GM19395 (cell line): ENCODE measurements around the gene FJX1.

ENCODE experiments used
- ATAC-seq: cut with Tn5 transposase; IDR thresholded peaks from one replicate; pipeline ENCODE4 v1.9.1; 2021; ENCODE audit warnings: mild to moderate bottlenecking, moderate library complexity; ENCODE audit not compliant: unreplicated experiment

FJX1 gene

DNA sequence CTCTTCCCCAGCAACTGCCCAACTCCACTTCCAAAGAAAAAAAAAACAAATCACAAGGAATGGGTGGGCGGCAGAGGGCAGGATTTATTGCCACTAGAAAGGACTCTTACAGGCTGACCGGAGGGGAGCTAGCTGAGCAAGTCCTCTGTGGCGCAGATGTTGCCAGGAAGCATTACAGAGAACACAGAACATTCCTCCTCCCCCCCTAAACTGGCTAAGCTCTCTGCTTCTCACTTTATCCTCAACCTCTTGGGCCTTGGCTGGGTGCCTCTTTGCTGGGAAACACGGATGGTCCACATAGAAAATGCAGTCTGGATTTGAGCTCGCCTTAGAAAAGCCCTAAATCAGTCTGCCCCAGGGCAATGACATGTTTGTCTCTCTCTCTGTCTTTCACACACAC lies 12.6 kb upstream of the FJX1 start:
- no peak for ATAC-seq

DNA sequence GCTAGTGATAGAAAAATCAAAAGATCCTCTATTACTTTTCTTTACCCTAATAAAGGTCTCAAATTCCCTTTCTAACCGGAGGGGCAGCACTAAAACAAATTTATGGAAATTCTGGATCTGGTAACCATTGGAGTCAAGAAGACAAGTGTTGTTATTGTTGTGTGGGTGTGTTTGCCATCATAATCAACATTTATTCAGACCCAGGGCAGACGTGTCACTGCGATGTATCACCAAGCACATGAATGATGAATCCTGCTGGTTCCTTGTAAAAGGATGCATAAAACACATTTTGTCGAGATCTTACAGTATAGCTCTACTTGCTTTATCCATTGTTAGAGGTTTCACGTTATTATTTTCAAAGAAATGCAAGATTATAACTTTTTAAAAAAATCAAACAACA lies 12.1 kb upstream of the FJX1 start:
- no peak for ATAC-seq

DNA sequence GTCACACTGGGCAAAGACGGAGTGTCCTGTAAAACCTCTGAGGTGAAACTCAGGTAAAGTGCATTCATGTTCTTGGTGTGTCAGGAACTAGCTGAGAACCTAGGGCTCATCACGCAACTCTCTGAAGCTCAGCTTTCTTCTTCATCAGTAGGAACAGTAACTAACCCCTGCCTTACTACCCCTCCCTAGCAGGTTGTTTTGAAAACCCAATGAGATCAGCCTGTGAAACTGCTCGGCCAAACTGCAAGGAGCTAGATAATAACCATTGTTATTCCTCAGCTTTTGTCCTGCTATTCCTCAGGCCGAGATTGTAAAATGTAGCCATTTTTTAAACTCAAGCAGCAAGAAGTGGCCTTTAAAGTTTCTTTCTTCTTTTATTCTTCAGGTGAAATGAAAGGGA lies 9.8 kb upstream of the FJX1 start:
- ATAC-seq: no peak

DNA sequence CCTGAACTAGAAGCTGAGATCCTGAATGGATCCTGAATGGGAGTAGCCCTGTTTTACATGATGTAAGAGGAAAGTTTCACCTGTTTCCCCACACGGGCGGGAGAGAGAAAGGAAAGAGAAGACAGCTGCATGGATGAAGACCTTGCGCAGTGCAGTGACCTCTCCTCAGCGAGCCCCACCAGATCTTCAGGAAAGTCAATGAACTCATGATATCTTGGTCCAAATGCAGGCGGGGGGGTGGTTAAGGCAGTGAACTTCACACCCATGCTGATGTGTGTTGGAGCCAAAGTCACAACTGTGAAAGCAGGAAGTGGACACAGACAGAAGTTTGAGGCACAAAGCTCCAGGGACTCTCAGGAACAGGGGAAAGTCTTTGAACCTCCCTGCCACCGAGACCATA lies 8.6 kb upstream of the FJX1 start:
- ATAC-seq: no peak

DNA sequence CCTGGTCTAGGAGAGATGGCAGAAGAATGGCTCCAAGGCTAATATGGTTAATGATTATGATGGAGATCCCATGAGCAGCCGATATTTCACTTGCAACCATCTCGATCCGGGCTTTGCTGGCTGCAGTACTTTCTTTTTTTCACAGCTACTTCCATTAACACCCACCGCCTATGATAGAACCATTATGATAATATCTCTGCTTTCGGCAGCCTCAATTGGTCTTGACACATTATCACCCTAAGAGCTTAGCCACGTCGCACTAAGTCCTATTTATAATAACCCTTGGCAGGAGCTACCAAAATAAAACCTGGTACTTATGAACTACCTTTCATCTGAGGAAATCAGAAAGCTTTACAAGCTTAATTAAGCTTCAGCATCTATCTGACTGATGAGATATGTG lies 7.6 kb upstream of the FJX1 start:
- no peak for ATAC-seq

DNA sequence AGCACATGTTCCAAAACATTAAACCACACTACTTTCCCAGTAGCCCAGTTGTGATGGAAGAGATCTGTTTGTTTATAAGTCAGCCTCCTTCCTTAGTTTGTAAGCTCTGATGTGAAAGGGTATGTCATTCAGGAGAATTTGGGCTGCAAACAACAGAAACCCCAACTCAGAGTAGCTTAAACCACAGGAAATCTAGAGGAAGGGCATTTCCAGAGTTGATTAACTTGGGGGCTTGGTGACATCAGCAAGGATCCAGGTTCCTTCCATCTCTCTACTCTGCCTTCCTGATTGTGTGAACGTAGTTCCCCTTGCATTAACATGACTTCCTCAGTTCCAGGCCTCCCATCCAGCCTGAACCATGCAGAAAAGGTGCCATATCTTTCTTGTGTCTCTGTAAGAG lies 6.5 kb upstream of the FJX1 start:
- no peak for ATAC-seq

DNA sequence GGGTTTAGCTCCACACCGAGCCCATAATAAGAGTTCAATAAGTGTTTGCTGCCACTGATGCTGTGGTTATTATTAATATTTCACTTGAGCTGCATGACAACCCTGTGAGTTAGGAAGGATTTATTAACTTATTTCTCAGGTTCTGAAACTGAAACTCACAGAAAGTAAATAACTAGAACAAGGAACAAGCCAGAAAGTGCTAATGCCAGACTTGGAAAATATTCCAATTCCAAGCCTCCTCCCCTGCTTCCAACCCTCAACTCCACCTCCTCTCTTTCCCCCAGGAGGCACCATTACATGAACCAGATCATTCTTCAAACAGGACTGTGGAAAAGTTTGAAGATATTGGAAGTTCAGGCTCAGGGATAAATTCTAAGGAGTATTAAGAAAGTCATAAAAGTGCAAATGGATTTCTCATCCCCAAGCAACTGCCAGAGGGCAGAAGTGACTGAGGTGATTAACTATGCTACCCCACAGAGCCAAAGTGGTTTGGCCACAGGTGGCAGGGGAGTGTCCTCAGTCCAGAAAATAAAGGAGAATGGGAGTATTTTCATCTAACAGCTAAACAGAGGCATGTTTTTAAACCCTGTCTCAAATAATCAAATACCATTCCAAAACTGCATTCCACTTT lies 3.2 kb upstream of the FJX1 start:
- no peak for ATAC-seq

DNA sequence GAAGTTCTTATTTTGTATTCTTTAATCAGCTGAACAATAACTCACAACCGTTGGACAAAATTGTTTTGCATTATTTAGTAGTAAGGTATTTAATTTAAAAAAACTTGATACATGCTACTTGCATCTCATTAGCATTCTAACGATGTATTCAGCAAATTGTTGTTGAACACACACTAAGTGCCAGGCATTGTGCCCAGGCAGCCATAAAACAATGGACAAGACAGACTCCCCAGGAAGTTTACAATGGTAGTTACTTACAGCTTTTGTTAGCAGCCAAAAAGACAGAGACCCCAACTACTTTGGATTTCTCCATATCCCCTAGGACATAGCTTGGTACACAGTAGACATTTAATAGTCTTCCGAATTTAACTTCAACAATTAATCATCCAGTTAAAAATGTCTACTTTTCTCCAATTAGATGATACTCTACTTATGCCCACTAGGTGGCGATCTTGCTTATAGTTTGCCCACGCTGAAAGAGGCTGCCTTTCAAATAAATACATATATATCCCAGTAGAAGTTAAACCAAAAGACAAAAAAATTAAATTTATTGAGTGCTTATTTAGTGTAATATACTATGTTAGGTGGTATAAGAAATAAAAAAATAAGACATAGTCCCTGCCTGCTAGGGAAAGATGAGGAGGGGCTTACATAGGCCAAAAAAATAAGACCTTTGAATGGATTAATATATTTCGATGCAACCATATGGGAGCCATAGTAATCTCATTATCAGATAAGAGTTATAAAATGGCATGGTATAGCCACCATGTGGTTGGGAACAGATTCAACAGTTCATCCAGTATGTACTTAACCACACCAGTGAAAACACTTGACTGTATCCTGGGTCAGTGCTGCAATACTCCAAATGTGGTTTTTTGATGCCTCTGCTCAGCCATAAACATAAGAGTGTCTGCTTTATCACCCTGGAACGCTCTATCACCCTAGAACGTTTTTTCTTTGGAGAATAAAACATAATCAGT lies 2.0 kb upstream of the FJX1 start:
- no peak for ATAC-seq

DNA sequence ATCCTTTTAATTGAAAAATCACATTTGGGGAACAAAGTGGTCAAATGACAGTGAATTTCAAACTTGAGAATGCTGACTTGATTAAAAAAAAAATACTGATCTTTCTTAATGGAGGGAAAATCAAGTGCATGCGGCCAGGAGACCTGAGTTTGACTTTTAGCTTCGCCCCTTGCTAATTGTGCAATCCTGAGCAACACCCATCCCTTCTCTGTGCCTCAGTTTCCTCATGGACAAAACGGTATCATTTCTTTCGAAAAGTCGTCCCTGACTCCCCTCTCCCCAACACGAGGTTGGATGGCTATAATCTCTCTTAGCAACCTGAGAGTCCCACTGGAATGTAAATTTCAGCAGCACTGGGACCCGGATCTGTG lies 959 bp upstream of the FJX1 start:
- ATAC-seq: no peak

DNA sequence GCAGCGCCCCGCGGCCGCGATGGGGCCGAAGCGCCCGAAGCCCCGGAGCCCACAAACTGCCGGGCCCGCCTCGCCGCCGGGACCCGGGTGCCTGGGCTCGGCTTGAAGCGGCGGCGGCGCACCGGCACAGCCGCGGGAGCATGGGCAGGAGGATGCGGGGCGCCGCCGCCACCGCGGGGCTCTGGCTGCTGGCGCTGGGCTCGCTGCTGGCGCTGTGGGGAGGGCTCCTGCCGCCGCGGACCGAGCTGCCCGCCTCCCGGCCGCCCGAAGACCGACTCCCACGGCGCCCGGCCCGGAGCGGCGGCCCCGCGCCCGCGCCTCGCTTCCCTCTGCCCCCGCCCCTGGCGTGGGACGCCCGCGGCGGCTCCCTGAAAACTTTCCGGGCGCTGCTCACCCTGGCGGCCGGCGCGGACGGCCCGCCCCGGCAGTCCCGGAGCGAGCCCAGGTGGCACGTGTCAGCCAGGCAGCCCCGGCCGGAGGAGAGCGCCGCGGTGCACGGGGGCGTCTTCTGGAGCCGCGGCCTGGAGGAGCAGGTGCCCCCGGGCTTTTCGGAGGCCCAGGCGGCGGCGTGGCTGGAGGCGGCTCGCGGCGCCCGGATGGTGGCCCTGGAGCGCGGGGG lies 346 bp downstream of the FJX1 start:
- peak; percentile 45 for ATAC-seq

DNA sequence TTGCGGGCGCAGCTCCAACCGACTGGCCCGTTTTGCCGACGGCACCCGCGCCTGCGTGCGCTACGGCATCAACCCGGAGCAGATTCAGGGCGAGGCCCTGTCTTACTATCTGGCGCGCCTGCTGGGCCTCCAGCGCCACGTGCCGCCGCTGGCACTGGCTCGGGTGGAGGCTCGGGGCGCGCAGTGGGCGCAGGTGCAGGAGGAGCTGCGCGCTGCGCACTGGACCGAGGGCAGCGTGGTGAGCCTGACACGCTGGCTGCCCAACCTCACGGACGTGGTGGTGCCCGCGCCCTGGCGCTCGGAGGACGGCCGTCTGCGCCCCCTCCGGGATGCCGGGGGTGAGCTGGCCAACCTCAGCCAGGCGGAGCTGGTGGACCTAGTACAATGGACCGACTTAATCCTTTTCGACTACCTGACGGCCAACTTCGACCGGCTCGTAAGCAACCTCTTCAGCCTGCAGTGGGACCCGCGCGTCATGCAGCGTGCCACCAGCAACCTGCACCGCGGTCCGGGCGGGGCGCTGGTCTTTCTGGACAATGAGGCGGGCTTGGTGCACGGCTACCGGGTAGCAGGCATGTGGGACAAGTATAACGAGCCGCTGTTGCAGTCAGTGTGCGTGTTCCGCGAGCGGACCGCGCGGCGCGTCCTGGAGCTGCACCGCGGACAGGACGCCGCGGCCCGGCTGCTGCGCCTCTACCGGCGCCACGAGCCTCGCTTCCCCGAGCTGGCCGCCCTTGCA lies 1.0 kb downstream of the FJX1 start:
- peak; percentile 40 for ATAC-seq

DNA sequence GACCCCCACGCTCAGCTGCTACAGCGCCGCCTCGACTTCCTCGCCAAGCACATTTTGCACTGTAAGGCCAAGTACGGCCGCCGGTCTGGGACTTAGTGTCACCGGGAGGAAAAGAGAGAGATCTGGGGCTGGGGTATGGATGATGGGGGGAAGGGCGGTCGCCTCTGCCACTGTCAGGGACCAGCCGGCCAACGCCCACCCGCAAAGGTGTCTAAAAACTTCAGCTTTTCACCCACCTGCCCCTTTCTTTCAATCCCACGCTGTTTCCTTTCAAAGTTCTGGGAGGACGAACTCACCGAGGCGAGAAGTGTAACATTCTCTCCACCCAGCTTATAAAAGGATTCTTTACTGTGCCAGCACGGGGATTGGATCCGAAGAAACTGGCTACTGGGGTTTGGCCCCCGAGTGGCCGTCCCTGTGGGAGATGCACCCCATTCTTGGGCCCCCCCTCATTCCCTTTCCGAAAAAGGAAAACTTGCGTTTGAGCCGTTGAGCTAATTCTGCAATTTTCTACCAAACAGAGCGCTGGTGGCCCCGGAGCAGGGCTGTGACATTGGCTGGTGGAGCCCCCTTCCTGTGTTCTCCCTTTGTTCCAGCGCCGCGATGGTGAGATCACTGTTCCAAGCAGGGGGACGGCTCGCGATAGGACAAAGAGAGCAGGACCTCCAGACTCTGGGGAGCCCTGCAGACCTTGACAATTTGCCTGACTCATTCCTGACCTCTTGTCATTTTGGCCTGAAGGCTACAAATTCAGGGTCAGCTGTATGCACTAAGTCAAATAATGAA lies 1.8 kb downstream of the FJX1 start:
- no peak for ATAC-seq

DNA sequence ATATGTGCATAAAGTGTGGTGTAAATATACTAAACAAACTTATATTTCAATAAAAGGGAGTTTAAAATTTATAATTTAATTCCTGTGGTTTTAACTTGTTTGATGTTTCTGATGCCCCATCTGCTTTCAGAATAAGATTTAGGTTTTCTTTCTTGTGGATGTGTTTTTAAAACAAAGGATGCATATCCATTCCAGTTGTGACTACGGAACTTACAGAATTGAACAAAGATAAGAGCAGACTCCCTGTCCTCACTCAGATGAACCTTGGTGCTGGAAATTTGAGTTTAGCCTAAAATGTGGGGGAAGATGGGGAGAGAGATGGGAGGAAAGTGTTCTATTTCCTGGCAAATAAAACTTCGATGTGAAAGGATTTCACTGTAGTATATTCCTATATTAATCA lies 2.5 kb downstream of the FJX1 start:
- ATAC-seq: no peak

DNA sequence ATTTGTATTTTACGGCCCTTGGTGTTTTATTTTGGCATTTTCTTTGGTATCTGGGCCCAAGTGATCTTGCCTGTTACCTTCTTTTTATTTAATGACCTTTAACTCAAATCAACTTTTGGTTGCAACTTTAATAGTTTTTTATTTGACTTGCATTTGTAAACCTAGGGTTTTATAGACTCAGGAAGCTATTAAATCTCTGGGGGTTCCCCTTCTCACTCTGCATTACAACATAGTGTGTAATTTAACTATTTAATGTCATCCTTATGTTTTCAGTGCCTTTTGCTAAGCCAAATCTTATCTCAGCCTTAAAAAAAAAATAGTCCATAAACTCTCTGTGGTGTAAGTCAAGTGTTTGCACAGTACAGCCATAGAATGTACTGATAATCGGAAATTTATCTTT lies 3.4 kb downstream of the FJX1 start:
- no peak for ATAC-seq

DNA sequence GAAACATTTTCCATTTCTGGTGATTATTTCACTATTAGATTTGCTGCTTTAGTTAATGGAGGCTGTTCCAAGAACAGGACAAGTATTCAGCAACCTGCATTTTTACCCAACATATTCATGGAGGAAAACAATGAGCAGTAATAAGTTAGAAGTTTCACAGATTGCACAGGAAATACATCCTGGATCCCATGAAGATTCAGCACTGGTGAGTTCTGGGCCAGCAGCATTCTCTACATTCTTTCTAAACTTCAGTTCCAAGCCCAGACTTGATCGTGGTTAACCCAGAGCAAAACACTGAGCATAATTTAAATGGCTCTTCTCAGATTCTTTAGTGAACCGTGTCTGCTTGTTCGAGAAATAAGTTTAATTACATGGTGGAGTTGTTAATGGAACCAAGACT lies 3.8 kb downstream of the FJX1 start:
- ATAC-seq: no peak

DNA sequence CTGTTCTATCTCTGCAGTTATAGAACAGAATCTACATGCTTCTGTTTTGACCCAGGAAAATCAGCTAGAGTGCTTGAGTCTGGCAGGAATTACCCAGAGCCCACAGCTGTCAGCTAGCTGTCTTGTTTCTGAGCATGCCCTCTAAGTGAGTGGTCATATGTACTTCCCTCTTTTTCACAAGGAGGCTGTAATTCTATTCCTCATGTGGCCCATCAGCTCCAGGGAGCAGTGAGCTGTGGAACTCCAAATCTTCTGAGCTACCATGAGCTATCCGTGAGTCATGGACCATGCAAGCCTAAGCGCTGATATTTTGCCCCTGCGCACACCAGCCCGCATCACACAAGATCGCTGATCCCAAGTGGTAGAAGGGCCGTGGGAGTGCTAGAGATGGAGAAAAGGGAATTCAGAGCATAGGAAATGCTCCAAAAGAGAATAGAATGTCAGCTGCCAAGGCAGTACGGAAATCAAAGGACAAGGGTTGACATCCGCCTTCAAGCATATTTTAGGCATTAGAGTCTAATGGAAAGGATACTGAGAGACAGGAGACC lies 5.4 kb downstream of the FJX1 start:
- no peak for ATAC-seq

DNA sequence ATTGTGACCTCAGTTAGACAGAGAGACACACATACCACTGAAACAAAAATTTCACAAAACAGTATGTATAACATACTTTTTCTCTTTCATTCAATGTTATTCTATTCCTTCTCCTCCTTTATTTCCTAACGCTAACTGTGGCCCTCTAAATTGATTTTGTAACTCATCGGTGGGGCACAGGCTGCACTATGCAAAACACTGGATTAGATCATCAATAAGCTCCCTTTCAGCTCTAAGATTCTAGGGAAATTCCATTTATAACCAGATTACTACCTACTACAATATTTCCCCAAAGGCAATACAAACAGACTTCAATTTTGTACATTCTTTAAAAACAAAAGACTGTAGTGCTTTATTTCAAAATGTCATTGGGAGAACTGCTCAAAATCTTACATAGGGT lies 6.1 kb downstream of the FJX1 start:
- no peak for ATAC-seq

DNA sequence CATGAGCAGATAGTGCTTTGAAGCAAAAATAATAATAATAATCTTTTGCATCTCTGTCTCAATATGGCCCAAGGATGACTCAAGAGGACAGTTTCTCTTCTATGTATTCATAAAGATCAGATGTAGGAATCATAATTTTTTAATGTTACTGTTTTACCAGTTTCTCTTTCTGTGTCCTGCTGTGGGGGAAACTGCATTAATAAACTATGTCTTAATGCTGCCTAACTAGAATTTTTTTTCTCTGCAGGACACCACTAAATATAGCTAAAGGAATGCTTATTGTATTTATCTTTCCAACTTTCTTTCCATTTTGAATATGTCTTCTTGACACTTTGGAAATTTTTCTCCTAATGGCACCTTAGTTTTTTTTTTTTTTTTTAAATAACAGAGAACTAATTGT lies 6.5 kb downstream of the FJX1 start:
- no peak for ATAC-seq

DNA sequence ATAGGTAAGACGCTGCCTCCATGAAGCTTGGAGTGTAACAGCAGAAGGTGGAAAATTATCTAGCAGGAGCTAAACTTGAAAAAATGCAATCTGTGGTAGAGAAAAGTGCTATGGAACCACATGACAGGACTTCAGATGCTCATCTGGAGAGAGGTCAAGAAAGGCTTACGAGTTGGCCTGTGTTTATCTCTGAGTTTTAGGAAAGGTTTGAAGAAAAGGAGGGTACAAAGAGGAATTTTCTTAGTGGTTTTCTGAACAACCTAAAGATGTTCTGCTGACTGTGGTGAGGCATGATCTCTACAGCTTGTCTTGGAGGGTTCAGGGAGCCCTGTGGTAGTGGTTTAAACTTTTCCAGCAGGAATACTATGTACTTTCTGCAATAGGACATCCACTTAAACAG lies 8.2 kb downstream of the FJX1 start:
- no peak for ATAC-seq

DNA sequence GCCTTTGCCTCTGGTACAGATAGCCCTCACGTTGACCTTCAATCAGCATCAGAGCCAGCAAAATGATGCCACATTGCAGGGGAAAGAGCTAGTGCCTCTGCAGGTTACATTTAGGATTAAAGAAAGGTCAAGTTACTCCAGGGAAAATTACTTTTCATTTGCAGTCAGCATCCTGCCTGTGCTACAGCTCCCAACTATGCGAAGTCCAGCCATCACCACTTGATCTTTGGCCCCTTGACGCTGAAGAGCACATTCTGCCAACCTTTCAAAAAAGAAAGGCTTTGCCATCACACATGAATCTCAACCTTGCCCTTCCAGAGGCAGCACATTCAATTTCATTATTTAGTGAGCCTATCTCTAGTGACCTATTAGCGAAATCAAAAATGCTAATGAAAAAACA lies 11.3 kb downstream of the FJX1 start:
- ATAC-seq: no peak
